Placental epithelial cell (primary cell): ENCODE data around the gene MLEC. TPM values are rescaled to one million over a fixed set of nuclear protein-coding genes. Genes with fewer than 3 reads are reported as not detected.

Source experiments
- total RNA-seq: library from RNA; depleted of rRNA; stranded (reverse); fragments of >200 nt; gene quantifications from 2 replicates; pipeline ENCODE4 v1.2.3, GENCODE V29; 2012

Gene MLEC
- total RNA-seq, result 65.6 and 112 TPM in 2 replicates

GRCh38 chr12:120686690-120687577 is at the start of gene MLEC:
Gene MLEC, plus strand, starts transcription at chr12:120687149. Its CDS starts 148 bp downstream, at chr12:120687297.

DNA sequence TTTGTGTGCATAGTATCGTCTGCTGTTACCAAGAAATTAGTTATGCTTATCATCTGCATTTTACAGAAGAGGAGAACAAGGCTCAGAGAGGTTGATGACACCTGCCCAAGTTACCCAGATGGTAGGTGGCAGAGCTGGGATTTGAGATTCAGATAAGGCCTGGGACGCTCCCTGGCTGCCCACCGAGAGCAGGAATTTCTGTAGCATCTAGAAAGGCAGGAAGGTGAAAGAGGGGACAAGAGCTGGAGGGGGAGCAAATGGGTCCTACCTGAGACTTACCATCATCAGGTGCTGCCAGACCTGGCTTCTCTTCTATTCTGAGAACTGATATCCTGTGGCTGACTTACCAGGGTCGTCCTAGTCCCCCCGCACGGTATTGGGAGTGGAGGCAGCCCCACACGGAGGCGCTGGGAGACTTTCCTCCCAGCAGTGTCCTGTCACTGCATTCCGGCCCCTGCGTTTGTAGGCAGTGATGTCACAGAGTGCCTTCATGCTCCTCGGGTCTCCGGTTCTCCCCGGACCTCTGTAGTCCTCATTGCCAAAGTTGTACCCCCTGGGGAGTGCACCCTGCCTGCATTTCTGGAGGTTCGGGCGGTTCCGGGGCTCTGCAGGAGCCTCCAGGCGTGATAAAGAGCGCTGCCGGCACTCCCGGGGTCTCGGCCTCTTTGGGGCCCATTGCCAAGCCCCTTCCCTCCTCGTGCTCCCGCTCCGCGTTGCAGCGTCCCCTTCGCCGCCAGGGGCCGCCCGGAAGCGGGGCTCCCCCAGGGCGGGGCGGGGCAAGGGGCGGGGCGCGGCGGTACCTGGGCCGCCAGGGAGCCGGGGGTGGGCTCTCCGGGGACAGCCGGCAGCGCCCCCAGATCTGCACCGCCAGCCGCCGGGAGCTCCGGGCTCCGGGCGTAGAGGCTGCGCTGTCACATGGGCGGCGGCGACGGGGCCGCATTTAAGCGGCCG is 46.9 kb upstream of the MLEC start, which contains the start of gene CABP1:
Gene CABP1, plus strand, starts transcription at position 856 of the 951 bp plus-strand sequence. Its CDS starts 60 bp downstream, at position 916.

DNA sequence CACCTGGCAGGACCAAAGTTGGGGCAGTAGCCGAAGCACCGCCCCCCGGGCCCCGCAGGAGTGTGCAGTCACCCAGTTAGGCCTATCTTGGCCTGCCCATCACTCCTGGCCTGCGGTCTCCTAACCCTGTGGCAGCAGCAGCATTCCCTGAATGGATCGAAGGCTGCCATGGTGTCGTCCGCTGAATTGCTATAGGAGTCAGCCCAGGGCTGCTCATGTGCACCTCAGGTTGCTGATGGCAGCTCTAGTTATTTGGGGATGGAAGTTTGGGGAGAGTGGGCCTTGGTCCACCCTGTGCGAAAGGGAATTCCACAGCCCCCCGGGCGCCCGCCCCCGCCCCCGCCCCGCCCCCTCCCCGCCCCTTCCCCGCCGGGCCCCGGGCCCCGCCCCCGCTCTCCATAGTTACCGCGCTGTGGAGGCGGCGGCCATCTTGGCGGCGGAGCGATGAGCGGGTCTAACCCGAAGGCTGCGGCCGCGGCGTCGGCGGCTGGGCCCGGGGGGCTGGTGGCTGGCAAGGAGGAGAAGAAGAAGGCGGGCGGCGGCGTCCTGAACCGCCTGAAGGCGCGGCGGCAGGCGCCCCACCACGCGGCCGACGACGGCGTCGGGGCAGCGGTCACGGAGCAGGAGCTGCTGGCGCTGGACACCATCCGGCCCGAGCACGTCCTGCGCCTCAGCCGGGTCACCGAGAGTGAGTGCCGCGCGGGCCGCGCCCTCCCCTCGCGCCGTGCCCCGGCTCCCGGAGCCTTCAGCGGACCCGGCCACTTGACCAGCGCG is 23.3 kb downstream of the MLEC start, which contains the start of gene UNC119B:
Gene UNC119B, plus strand, starts transcription at position 428 of the 774 bp plus-strand sequence. Its CDS starts 17 bp downstream, at position 445.

GRCh38 chr12:120725659-120726509 is 38.9 kb downstream of the MLEC start, which contains the start of gene ACADS:
Gene ACADS, plus strand, starts transcription at chr12:120725826. Its CDS starts 60 bp downstream, at chr12:120725886.

Other genes with a start within 250 kb of the MLEC start
- gene COX6A1, start 249.0 kb upstream of the MLEC start, total RNA-seq, result 269 and 480 TPM in 2 replicates
- gene TRIAP1, start 240.8 kb upstream of the MLEC start, total RNA-seq, result 15.3 and 33.8 TPM in 2 replicates
- 13.3 and 19.7 TPM in 2 replicates for gene GATC, start 240.7 kb upstream of the MLEC start, total RNA-seq
- gene SRSF9, start 217.4 kb upstream of the MLEC start, total RNA-seq, result 154 and 167 TPM in 2 replicates
- gene DYNLL1, start 191.0 kb upstream of the MLEC start, total RNA-seq, result 179 and 288 TPM in 2 replicates
- gene COQ5, start 158.0 kb upstream of the MLEC start, total RNA-seq, result 28.3 and 29.4 TPM in 2 replicates
- 102 and 118 TPM in 2 replicates for gene RNF10, start 152.8 kb upstream of the MLEC start, total RNA-seq
- 31.0 and 38.7 TPM in 2 replicates for gene POP5, start 105.7 kb upstream of the MLEC start, total RNA-seq
- 0.33 TPM in 1 of 2 replicates, not detected in the other for gene CABP1, start 46.5 kb upstream of the MLEC start, total RNA-seq
- gene UNC119B, start 23.3 kb downstream of the MLEC start, total RNA-seq, result 21.3 and 26.3 TPM in 2 replicates
- 11.7 and 12.2 TPM in 2 replicates for gene ACADS, start 38.7 kb downstream of the MLEC start, total RNA-seq
- gene SPPL3, start 217.2 kb downstream of the MLEC start, total RNA-seq, result 7.1 and 11.7 TPM in 2 replicates